Transverse colon (tissue), 4 donors: ENCODE data around the gene BCAN.

Experiments used
- EP300 ChIP-seq: sonication (generic); formaldehyde crosslinking; IDR thresholded peaks from one replicate; pipeline ENCODE4 v1.6.1; 2017; ENCODE audit warnings: antibody characterized with exemption, low read depth
- POLR2A ChIP-seq: fragments of 450-650 bp; IDR thresholded peaks from one replicate; pipeline ENCODE4 v1.6.1; 2016; ENCODE audit warnings: antibody characterized with exemption, mild to moderate bottlenecking, moderate library complexity
- POLR2AphosphoS5 ChIP-seq, 3 donors: sonication (generic); formaldehyde crosslinking; IDR thresholded peaks; one replicate each; pipeline ENCODE4 v1.6.1; 2016; ENCODE audit warnings: antibody characterized with exemption in 3 of 3
- TF ChIP-seq, protein P1 (sequence below), 5 experiments: fragments of 200-600 bp in 3 of 5; fragments of 450-650 bp in 2 of 5; sonication (generic) in 3 of 5; IDR thresholded peaks; 1 replicate in 2 of 5; 2 replicates in 3 of 5; pipeline ENCODE4 v1.5.1; 2016 to 2017; ENCODE audit warnings: antibody characterized with exemption in 5 of 5, inconsistent platforms in 3 of 5, mild to moderate bottlenecking in 2 of 5, moderate library complexity in 1 of 5

DNA sequence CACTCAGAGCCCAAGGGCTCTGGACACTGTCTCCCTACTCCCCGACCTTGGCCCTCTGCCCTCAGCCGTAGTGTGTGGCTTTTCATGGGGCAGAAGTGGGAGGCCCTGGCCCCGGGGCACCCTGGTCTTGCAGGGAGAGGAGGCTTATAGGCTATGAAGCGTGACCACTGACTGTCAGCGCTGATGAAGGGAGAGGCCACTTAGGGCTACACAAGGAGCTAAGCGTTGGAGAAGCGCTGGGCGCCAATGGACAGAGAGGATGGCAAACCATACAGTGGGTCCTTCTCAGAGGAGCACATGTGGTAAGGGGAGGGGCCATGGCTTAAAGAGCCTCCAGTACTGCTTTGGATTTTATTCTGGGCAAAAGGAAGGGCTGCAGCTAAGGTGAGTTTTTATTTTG is 55.6 kb downstream of the BCAN start:
- TF ChIP-seq, protein P1, sequence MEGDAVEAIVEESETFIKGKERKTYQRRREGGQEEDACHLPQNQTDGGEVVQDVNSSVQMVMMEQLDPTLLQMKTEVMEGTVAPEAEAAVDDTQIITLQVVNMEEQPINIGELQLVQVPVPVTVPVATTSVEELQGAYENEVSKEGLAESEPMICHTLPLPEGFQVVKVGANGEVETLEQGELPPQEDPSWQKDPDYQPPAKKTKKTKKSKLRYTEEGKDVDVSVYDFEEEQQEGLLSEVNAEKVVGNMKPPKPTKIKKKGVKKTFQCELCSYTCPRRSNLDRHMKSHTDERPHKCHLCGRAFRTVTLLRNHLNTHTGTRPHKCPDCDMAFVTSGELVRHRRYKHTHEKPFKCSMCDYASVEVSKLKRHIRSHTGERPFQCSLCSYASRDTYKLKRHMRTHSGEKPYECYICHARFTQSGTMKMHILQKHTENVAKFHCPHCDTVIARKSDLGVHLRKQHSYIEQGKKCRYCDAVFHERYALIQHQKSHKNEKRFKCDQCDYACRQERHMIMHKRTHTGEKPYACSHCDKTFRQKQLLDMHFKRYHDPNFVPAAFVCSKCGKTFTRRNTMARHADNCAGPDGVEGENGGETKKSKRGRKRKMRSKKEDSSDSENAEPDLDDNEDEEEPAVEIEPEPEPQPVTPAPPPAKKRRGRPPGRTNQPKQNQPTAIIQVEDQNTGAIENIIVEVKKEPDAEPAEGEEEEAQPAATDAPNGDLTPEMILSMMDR (IDR thresholded peaks at IDR 0.05), result no peak
- TF ChIP-seq EP300 (no peak), POLR2A (no peak), POLR2AphosphoS5 (IDR thresholded peaks at IDR 0.05) (no peak)
